GM23338 (cell line): ENCODE results near the gene MYO15B. TPM values are rescaled to one million over a fixed set of nuclear protein-coding genes. Genes with fewer than 3 reads are reported as not detected.

ENCODE experiments used
- ATAC-seq: fragments of 200-7000 bp; cut with Tn5 transposase; 3 replicates; pipeline ENCODE4 v1.9.1; 2020
- DNase-seq: peaks from one replicate; pipeline ENCODE4 v3.0.0-alpha.2; 2015; ENCODE audit warnings: low spot score
- H2AFZ ChIP-seq: fragments of 200-600 bp; sonication (generic); 2 replicates; pipeline ENCODE4 v1.8.0; 2016; ENCODE audit warnings: antibody characterized with exemption, mild to moderate bottlenecking, moderate library complexity
- H3F3A ChIP-seq: fragments of 200-600 bp; sonication (generic); replicated peaks from 2 replicates; pipeline ENCODE4 v1.8.0; 2017; ENCODE audit warnings: antibody characterized with exemption, mixed run types, low read depth
- H3K27ac ChIP-seq: fragments of 200-600 bp; sonication (generic); 2 replicates; pipeline ENCODE4 v1.6.1; 2016; ENCODE audit warnings: low read depth
- H3K27me3 ChIP-seq: fragments of 200-600 bp; sonication (generic); 2 replicates; pipeline ENCODE4 v1.8.0; 2016; ENCODE audit warnings: mild to moderate bottlenecking, mixed run types, moderate library complexity; ENCODE audit not compliant: insufficient read depth
- H3K36me3 ChIP-seq: fragments of 200-600 bp; sonication (generic); 2 replicates; pipeline ENCODE4 v1.8.0; 2016; ENCODE audit warnings: mild to moderate bottlenecking; ENCODE audit not compliant: insufficient read depth
- H3K4me1 ChIP-seq: fragments of 200-600 bp; sonication (generic); 2 replicates; pipeline ENCODE4 v1.8.0; 2016; ENCODE audit warnings: mild to moderate bottlenecking, moderate library complexity; ENCODE audit not compliant: insufficient read depth
- H3K4me2 ChIP-seq: fragments of 200-600 bp; sonication (generic); 2 replicates; pipeline ENCODE4 v1.7.1; 2017; ENCODE audit warnings: mixed run types
- H3K4me3 ChIP-seq: fragments of 200-600 bp; sonication (generic); 2 replicates; pipeline ENCODE4 v1.6.1; 2016; ENCODE audit warnings: mixed run types
- H3K79me2 ChIP-seq: fragments of 200-600 bp; sonication (generic); replicated peaks from 2 replicates; pipeline ENCODE4 v1.8.0; 2017; ENCODE audit warnings: mild to moderate bottlenecking; ENCODE audit not compliant: insufficient read depth
- H3K9me2 ChIP-seq: fragments of 200-600 bp; sonication (generic); 2 replicates; pipeline ENCODE4 v1.8.0; 2017; ENCODE audit not compliant: insufficient read depth
- H4K20me1 ChIP-seq: fragments of 200-600 bp; sonication (generic); replicated peaks from 2 replicates; pipeline ENCODE4 v1.8.0; 2017; ENCODE audit warnings: mild to moderate bottlenecking; ENCODE audit not compliant: insufficient read depth
- H3K27ac Mint-ChIP-seq: 2 replicates; pipeline ENCODE4 v1.8.0; 2020; ENCODE audit warnings: inconsistent platforms, mild to moderate bottlenecking, moderate library complexity, mixed read lengths
- H3K27me3 Mint-ChIP-seq: 3 replicates; pipeline ENCODE4 v1.8.0; 2022; ENCODE audit warnings: low read depth, mild to moderate bottlenecking, moderate library complexity, mixed read lengths, inconsistent platforms; ENCODE audit not compliant: insufficient read depth, poor library complexity
- H3K36me3 Mint-ChIP-seq: 3 replicates; pipeline ENCODE4 v1.8.0; 2021; ENCODE audit warnings: low read depth, mild to moderate bottlenecking, inconsistent platforms, moderate library complexity, mixed read lengths
- H3K4me1 Mint-ChIP-seq: 3 replicates; pipeline ENCODE4 v1.8.0; 2020; ENCODE audit warnings: mild to moderate bottlenecking, inconsistent platforms, mixed read lengths
- H3K4me3 Mint-ChIP-seq: 3 replicates; pipeline ENCODE4 v1.8.0; 2021; ENCODE audit warnings: moderate library complexity, mild to moderate bottlenecking, inconsistent platforms, mixed read lengths
- H3K9me3 Mint-ChIP-seq: 3 replicates; pipeline ENCODE4 v1.8.0; 2020; ENCODE audit warnings: moderate library complexity, mild to moderate bottlenecking, inconsistent platforms, mixed read lengths
- CREB1 ChIP-seq: fragments of 250-450 bp; sonication (Bioruptor Pico); IDR thresholded peaks from 2 replicates; pipeline ENCODE4 v1.5.0; 2020; ENCODE audit warnings: low read depth, mild to moderate bottlenecking, moderate library complexity
- EZH2 ChIP-seq: fragments of 200-600 bp; sonication (generic); IDR thresholded peaks from one replicate; pipeline ENCODE4 v1.8.0; 2017; ENCODE audit warnings: antibody characterized with exemption, mild to moderate bottlenecking, low read depth; ENCODE audit not compliant: unreplicated experiment
- JUNB ChIP-seq: IDR thresholded peaks from one replicate; pipeline ENCODE4 v1.6.1; 2016; ENCODE audit warnings: antibody characterized with exemption; ENCODE audit not compliant: unreplicated experiment
- NANOG ChIP-seq: IDR thresholded peaks from 2 replicates; pipeline ENCODE4 v1.6.1; 2016; ENCODE audit warnings: antibody characterized with exemption, borderline replicate concordance
- REST ChIP-seq: IDR thresholded peaks from one replicate; pipeline ENCODE4 v1.6.1; 2018; ENCODE audit warnings: antibody characterized with exemption; ENCODE audit not compliant: unreplicated experiment
- ZNF114 ChIP-seq: fragments of 250-450 bp; sonication (Bioruptor Pico); IDR thresholded peaks from 2 replicates; pipeline ENCODE4 v1.5.0; 2020; ENCODE audit warnings: mild to moderate bottlenecking, moderate library complexity
- ZNF462 ChIP-seq: fragments of 250-450 bp; sonication (Bioruptor Pico); IDR thresholded peaks from 2 replicates; pipeline ENCODE4 v1.5.0; 2020; ENCODE audit warnings: mild to moderate bottlenecking, moderate library complexity
- polyA plus RNA-seq: library from polyadenylated mRNA; unstranded; fragments of >200 nt; fragmentation: Nextera tagmentation; extraction: Ambion mirVana; gene quantifications from 2 replicates; pipeline ENCODE4 v1.2.1, GENCODE V29; 2016
- total RNA-seq: library from RNA; depleted of rRNA; stranded (reverse); fragments of >200 nt; shearing (Covaris generic); gene quantifications from 2 replicates; pipeline ENCODE4 v1.2.3, GENCODE V29; 2014

The MYO15B gene
- total and polyA plus RNA-seq, 2 experiments from 2014 or later, result 6.6 to 12.4 TPM

DNA sequence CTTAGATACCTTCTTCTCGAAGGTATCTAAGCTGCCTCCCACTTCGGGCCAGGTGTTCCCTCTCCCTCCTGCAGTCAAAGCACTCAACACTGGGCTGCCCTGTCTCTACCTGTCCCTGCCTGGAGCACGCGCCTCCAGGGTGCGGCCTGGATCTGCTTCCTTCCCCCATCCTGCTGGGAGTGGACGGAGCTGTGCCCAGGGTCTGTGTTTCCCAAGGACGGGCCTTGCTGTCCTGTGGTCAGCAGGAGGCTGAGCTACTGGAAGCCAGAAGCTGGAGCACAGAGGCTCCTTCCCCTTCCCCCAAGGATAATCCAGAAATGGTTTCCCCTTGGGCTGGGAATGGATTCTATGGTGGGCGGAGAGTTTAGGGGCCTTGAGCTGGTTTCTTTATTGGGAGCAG, 45.4 kb upstream of the MYO15B start:
- Histone ChIP-seq H3K27ac (no peak overlapping the region), H3K9me2 (no peaks in the 10 kb centered on the region), H3K4me1 (no peaks in the 10 kb centered on the region), H4K20me1 (peaks cover 6% of the 10 kb centered on the region; the same call in 1 of the 2 replicates), H2AFZ (no peak overlapping the region), H3K27me3 (no peaks in the 10 kb centered on the region), H3K79me2 (no peaks in the 10 kb centered on the region), H3K4me2 (no peak overlapping the region), H3K4me3 (no peak overlapping the region), H3K36me3 (no peaks in the 10 kb centered on the region), H3F3A (no peaks in the 10 kb centered on the region)
- H3K9me3 Mint-ChIP-seq, result no peaks in the 10 kb centered on the region
- no peak overlapping the region; the same call in 1 of the 2 replicates for H3K27ac Mint-ChIP-seq
- ATAC-seq (peak; percentile 14; the same call in 2 of the 3 replicates), DNase-seq (no peak)
- H3K27me3 Mint-ChIP-seq, result peaks cover 7% of the 10 kb centered on the region
- TF ChIP-seq REST (no peak), NANOG (no peak), CREB1 (no peak), ZNF114 (CRISPR knock-in tag) (no peak), JUNB (no peak)
- H3K36me3 Mint-ChIP-seq, result no peaks in the 10 kb centered on the region
- H3K4me1 Mint-ChIP-seq, result peaks cover 29% of the 10 kb centered on the region
- no peak overlapping the region; the same call in 2 of the 3 replicates for H3K4me3 Mint-ChIP-seq

GRCh38 chr17:75542728-75543336, 44.8 kb upstream of the MYO15B start:
- Histone ChIP-seq H3K4me2 (no peak overlapping the region), H3K27ac (no peak overlapping the region), H3K36me3 (no peaks in the 10 kb centered on the region), H3F3A (no peaks in the 10 kb centered on the region), H2AFZ (no peak overlapping the region), H3K79me2 (no peaks in the 10 kb centered on the region), H4K20me1 (peaks cover 6% of the 10 kb centered on the region; the same call in 1 of the 2 replicates), H3K9me2 (no peaks in the 10 kb centered on the region), H3K4me1 (no peaks in the 10 kb centered on the region), H3K27me3 (no peaks in the 10 kb centered on the region), H3K4me3 (no peak overlapping the region)
- Mint-ChIP-seq H3K27ac (no peak overlapping the region), H3K27me3 (peaks cover 7% of the 10 kb centered on the region), H3K4me3 (no peak overlapping the region), H3K9me3 (no peaks in the 10 kb centered on the region), H3K36me3 (no peaks in the 10 kb centered on the region), H3K4me1 (peaks cover 29% of the 10 kb centered on the region)
- TF ChIP-seq ZNF462 (CRISPR knock-in tag) (no peak), NANOG (no peak), EZH2 (no peak)
- ATAC-seq (no peak), DNase-seq (no peak)
